Natural killer cell (primary cell): ENCODE measurements around the gene ZNF683. TPM values are rescaled to one million over a fixed set of nuclear protein-coding genes. Genes with fewer than 3 reads are reported as not detected.

Experiments
- ATAC-seq, 3 donors: fragments of 150-1000 bp in 2 of 3; fragments of 200-7000 bp in 1 of 3; cut with Tn5 transposase; 1 replicate in 1 of 3; 2 replicates in 2 of 3; pipeline ENCODE4 v1.10.0; 2021; ENCODE audit warnings: mild to moderate bottlenecking in 2 of 3, moderate library complexity in 2 of 3
- DNase-seq, 2 donors: peaks; one replicate each; pipeline versions ENCODE4 v3.0.0 to v3.0.0-alpha.2; 2013 to 2021; ENCODE audit warnings: mixed read lengths in 1 of 2
- H3K27ac ChIP-seq: one replicate; pipeline ENCODE4 v1.5.1; 2013; ENCODE audit warnings: mild to moderate bottlenecking, low read length
- H3K27me3 ChIP-seq: one replicate; pipeline ENCODE4 v1.6.1; 2013; ENCODE audit warnings: low read length; ENCODE audit not compliant: control insufficient read depth, insufficient read depth
- H3K36me3 ChIP-seq: one replicate; pipeline ENCODE4 v1.6.1; 2013; ENCODE audit warnings: low read length; ENCODE audit not compliant: control insufficient read depth, insufficient read depth
- H3K4me1 ChIP-seq: one replicate; pipeline ENCODE4 v1.6.1; 2013; ENCODE audit warnings: low read length; ENCODE audit not compliant: control insufficient read depth, insufficient read depth
- H3K4me3 ChIP-seq: one replicate; pipeline ENCODE4 v1.5.1; 2013; ENCODE audit warnings: low read length
- H3K9me3 ChIP-seq: one replicate; pipeline ENCODE4 v1.6.1; 2013; ENCODE audit warnings: low read length; ENCODE audit not compliant: control insufficient read depth, insufficient read depth
- H3K27ac Mint-ChIP-seq, 2 donors: one replicate each; pipeline ENCODE4 v1.8.0; 2022; ENCODE audit warnings: mild to moderate bottlenecking in 2 of 2, mixed read lengths in 2 of 2, moderate library complexity in 1 of 2
- H3K27me3 Mint-ChIP-seq, 2 donors: one replicate each; pipeline ENCODE4 v1.8.0; 2022; ENCODE audit warnings: low read depth in 2 of 2, mixed read lengths in 2 of 2
- H3K36me3 Mint-ChIP-seq: one replicate; pipeline ENCODE4 v1.8.0; 2022; ENCODE audit warnings: mixed read lengths
- H3K4me1 Mint-ChIP-seq, 2 donors: one replicate each; pipeline ENCODE4 v1.8.0; 2022; ENCODE audit warnings: mixed read lengths in 2 of 2
- H3K4me3 Mint-ChIP-seq: one replicate; pipeline ENCODE4 v1.8.0; 2022; ENCODE audit warnings: mild to moderate bottlenecking, moderate library complexity, mixed read lengths
- H3K9me3 Mint-ChIP-seq, 2 donors: one replicate each; pipeline ENCODE4 v1.8.0; 2022; ENCODE audit warnings: mixed read lengths in 2 of 2
- CTCF ChIP-seq: fragments of 200-600 bp; IDR thresholded peaks from one replicate; pipeline ENCODE4 v1.8.0; 2022; ENCODE audit warnings: antibody characterized with exemption
- WGBS: methylation state at CpG from one replicate; pipeline ENCODE4 v1.1.7; 2013; ENCODE audit warnings: missing lambda C conversion rate; ENCODE audit not compliant: insufficient coverage; 5-methylcytosine and 5-hydroxymethylcytosine counted together
- intact Hi-C: fragments of 100-400 bp; cut with micrococcal nuclease; formaldehyde crosslinking; loops from one replicate; pipeline ENCODE4 v1.14.2; 2022
- total RNA-seq, 4 donors: library from RNA; stranded (reverse); fragments of 120-200 nt in 1 of 4; gene quantifications; one replicate each; pipeline versions ENCODE4 v1.2.3 to v1.2.4, GENCODE V29; 2013 to 2022

ZNF683 gene
- total RNA-seq, 3 donors from 2014 or later (not counting 1 experiment from before 2014, with no cell fraction given): 9.6 to 38.2 (median 19.7) TPM

GRCh38 chr1:26318338-26319064 is 54.0 kb downstream of the ZNF683 start:
- TF ChIP-seq CTCF: no peak
- H3K9me3 ChIP-seq: no peaks in the 10 kb centered on the region
- peak overlapping the region; percentile 67 for H3K4me3 ChIP-seq
- ATAC-seq (peak in 2 of 3 donors; percentile 16 to 24), DNase-seq (peak in 1 of 2 donors; percentile 38)
- no peaks in the 10 kb centered on the region for H3K27me3 ChIP-seq
- H3K27me3 Mint-ChIP-seq: no peaks in the 10 kb centered on the region
- peaks cover 85% of the 10 kb centered on the region for H3K4me1 ChIP-seq
- H3K27ac ChIP-seq: peak overlapping the region; percentile 30
- H3K9me3 Mint-ChIP-seq: no peaks in the 10 kb centered on the region
- H3K4me3 Mint-ChIP-seq: peak overlapping the region; percentile 96
- peaks cover 7% of the 10 kb centered on the region for H3K36me3 Mint-ChIP-seq
- H3K36me3 ChIP-seq: peaks cover 28% of the 10 kb centered on the region
- H3K4me1 Mint-ChIP-seq: peaks cover 76 to 77% of the 10 kb centered on the region in 2 donors
- WGBS: 19% methylated on average over 9 of the region's 9 CpGs
- H3K27ac Mint-ChIP-seq: peak overlapping the region; percentile 86 to 88
- intact Hi-C loops: loop anchor here (10.0 kb wide), 1 partner anchor 56 kb away; the partner anchor contains the start of gene ZNF683

GRCh38 chr1:26317612-26318337 is 54.8 kb downstream of the ZNF683 start, which contains the start of gene CD52:
Gene CD52, plus strand, starts transcription at chr1:26317958. Its CDS starts 60 bp downstream, at chr1:26318018.
- Histone ChIP-seq H3K36me3 (peaks cover 26% of the 10 kb centered on the region), H3K9me3 (no peaks in the 10 kb centered on the region), H3K27me3 (no peaks in the 10 kb centered on the region), H3K4me3 (peak within 1 kb of the TSS; percentile 67), H3K27ac (peak within 1 kb of the TSS; percentile 30), H3K4me1 (peaks cover 91% of the 10 kb centered on the region)
- no peak for TF ChIP-seq CTCF
- Mint-ChIP-seq H3K9me3 (no peaks in the 10 kb centered on the region), H3K36me3 (peaks cover 7% of the 10 kb centered on the region), H3K27me3 (no peaks in the 10 kb centered on the region), H3K27ac (peak within 1 kb of the TSS; percentile 86 to 88), H3K4me3 (peak within 1 kb of the TSS; percentile 96), H3K4me1 (peaks cover 74 to 84% of the 10 kb centered on the region in 2 donors)
- ATAC-seq: peak; percentile 44 to 61 (median 44)
- intact Hi-C loops: loop anchor here (10.0 kb wide), 1 partner anchor 57 kb away; the partner anchor contains the start of gene ZNF683
- WGBS: 14% methylated on average over 12 of the region's 12 CpGs
- DNase-seq: peak in 1 of 2 donors; percentile 85

- Histone ChIP-seq H3K9me3 (no peaks in the 10 kb centered on the region), H3K4me3 (peak overlapping the region; percentile 67), H3K4me1 (peaks cover 94% of the 10 kb centered on the region), H3K27ac (no peak overlapping the region), H3K36me3 (peaks cover 20% of the 10 kb centered on the region), H3K27me3 (no peaks in the 10 kb centered on the region)
- Mint-ChIP-seq H3K36me3 (peaks cover 7% of the 10 kb centered on the region), H3K4me3 (peak overlapping the region; percentile 96), H3K9me3 (no peaks in the 10 kb centered on the region), H3K27me3 (no peaks in the 10 kb centered on the region), H3K4me1 (peaks cover 69 to 85% of the 10 kb centered on the region in 2 donors), H3K27ac (peak overlapping the region; percentile 86 to 88)
- 43% methylated on average over 2 of the region's 2 CpGs for WGBS
- TF ChIP-seq CTCF: no peak
- intact Hi-C loops: loop anchor here (10.0 kb wide), 1 partner anchor 58 kb away; the partner anchor contains the start of gene ZNF683
- DNase-seq (no peak), ATAC-seq (no peak)
These were observed 55.4 kb downstream of the ZNF683 start for GRCh38 chr1:26317146-26317545.
